Activated CD4-positive, CD25-positive, alpha-beta regulatory T cell treated with anti-CD3 and anti-CD28 coated beads, Interleukin-2, amount 50 U/mL, for 24 hours (primary cell): Measurements from ENCODE around the gene RAC3.
A peak's percentile ranks its signal among the peaks of the same experiment; 100 is the strongest.
"Not testable (repeated sequence)": the region's sequence is repeated elsewhere in the genome, so short reads cannot be mapped to it uniquely, and the experiment has no call there.

Experiments used
- ATAC-seq, 2 donors: fragments of 150-1000 bp; cut with Tn5 transposase; one replicate each; pipeline ENCODE4 v1.10.0; 2021; ENCODE audit warnings: mild to moderate bottlenecking in 1 of 2, moderate library complexity in 1 of 2

RAC3 gene

GRCh38 chr17:82025401-82026107 lies 5.9 kb upstream of the RAC3 start:
- no peak for ATAC-seq

GRCh38 chr17:82028246-82028645 lies 3.2 kb upstream of the RAC3 start:
- ATAC-seq, result no peak

GRCh38 chr17:82028966-82029365 lies 2.5 kb upstream of the RAC3 start:
- no peak for ATAC-seq

- no peak for ATAC-seq
These were observed 2.1 kb upstream of the RAC3 start for GRCh38 chr17:82029391-82029790.

- no peak for ATAC-seq
These were observed 1.4 kb upstream of the RAC3 start for GRCh38 chr17:82029990-82030469.

- peak; percentile 75 to 76 for ATAC-seq
These were observed 792 bp upstream of the RAC3 start for GRCh38 chr17:82030470-82031302.

GRCh38 chr17:82031885-82032627 lies 578 bp downstream of the RAC3 start:
- ATAC-seq, result peak; percentile 25 to 39

GRCh38 chr17:82033359-82034085 lies 2.0 kb downstream of the RAC3 start:
- no peak for ATAC-seq

- ATAC-seq, result no peak
These were observed 3.0 kb downstream of the RAC3 start for GRCh38 chr17:82034371-82035011.

GRCh38 chr17:82035488-82035887 lies 4.0 kb downstream of the RAC3 start:
- ATAC-seq, result no peak

GRCh38 chr17:82035956-82036633 lies 4.6 kb downstream of the RAC3 start:
- no peak for ATAC-seq

- no peak for ATAC-seq
These were observed 5.2 kb downstream of the RAC3 start for GRCh38 chr17:82036634-82037091.

GRCh38 chr17:82037092-82037888 lies 5.8 kb downstream of the RAC3 start, which contains the start of gene DCXR:
Gene DCXR, minus strand, starts transcription at chr17:82037697. Its CDS starts 15 bp downstream, at chr17:82037682.
- ATAC-seq, result peak; percentile 95 to 96

GRCh38 chr17:82037889-82038195 lies 6.4 kb downstream of the RAC3 start:
- ATAC-seq, result no peak

- not testable (repeated sequence) for ATAC-seq
These were observed 7.4 kb downstream of the RAC3 start for GRCh38 chr17:82038796-82039409.

- no peak for ATAC-seq
These were observed 8.3 kb downstream of the RAC3 start for GRCh38 chr17:82039695-82040299.

- ATAC-seq, result no peak
These were observed 9.8 kb downstream of the RAC3 start for GRCh38 chr17:82041144-82041814.

GRCh38 chr17:82042649-82043048 lies 11.2 kb downstream of the RAC3 start:
- ATAC-seq, result peak in 1 of 2 donors; percentile 9

- ATAC-seq, result no peak
These were observed 12.0 kb downstream of the RAC3 start for GRCh38 chr17:82043507-82043906.
